SK-N-SH (cell line): ENCODE results near the gene ZNF20. TPM values are rescaled to one million over a fixed set of nuclear protein-coding genes. Genes with fewer than 3 reads are reported as not detected.

Experiments used
- CTCF ChIA-PET: fragments of 300-600, 350-600 bp; formaldehyde crosslinking; extraction: SDS; loops from one replicate; lab custom pipeline; 2021; lab: Yijun Ruan, JAX
- POLR2A ChIA-PET: fragments of 350-600 bp; sonication (Branson Sonifier 250); formaldehyde crosslinking; extraction: SDS; loops from one replicate; lab custom pipeline; 2020; ENCODE audit warnings: antibody characterized with exemption, inconsistent platforms; lab: Yijun Ruan, JAX
- DNase-seq: peaks from one replicate; pipeline ENCODE4 v3.0.0; 2012
- H2AFZ ChIP-seq: fragments of 200-600 bp; sonication (generic); 2 replicates; pipeline ENCODE4 v1.8.1; 2016; ENCODE audit warnings: antibody characterized with exemption, mild to moderate bottlenecking, low read depth
- H3F3A ChIP-seq: fragments of 200-600 bp; sonication (generic); replicated peaks from 2 replicates; pipeline ENCODE3; 2016; ENCODE audit warnings: antibody characterized with exemption, mild to moderate bottlenecking; ENCODE audit not compliant: insufficient read depth
- H3K27ac ChIP-seq, 2 experiments: fragments of 200-500 bp in 1 of 2; fragments of 200-600 bp in 1 of 2; sonication (Bioruptor generic) in 1 of 2; sonication (generic), shearing (Covaris generic) in 1 of 2; 2 replicates each; pipeline versions ENCODE4 v1.5.1 to v1.6.1; 2014 to 2016; ENCODE audit warnings: low read depth in 2 of 2, inconsistent platforms in 1 of 2, low read length in 1 of 2, mild to moderate bottlenecking in 1 of 2, mixed read lengths in 1 of 2
- H3K27me3 ChIP-seq: fragments of 200-600 bp; sonication (generic), shearing (Covaris generic); 2 replicates; pipeline ENCODE4 v1.6.1; 2016; ENCODE audit warnings: mixed run types; ENCODE audit not compliant: insufficient read depth
- H3K36me3 ChIP-seq, 2 experiments: fragments of 200-500 bp in 1 of 2; fragments of 200-600 bp in 1 of 2; sonication (Bioruptor generic) in 1 of 2; sonication (generic) in 1 of 2; replicated peaks in 1 of 2; 2 replicates each; pipeline versions ENCODE3 to v1.5.1; 2014 to 2016; ENCODE audit warnings: low read length in 1 of 2, mild to moderate bottlenecking in 1 of 2; ENCODE audit not compliant: insufficient read depth in 2 of 2, control insufficient read depth in 1 of 2
- H3K4me1 ChIP-seq, 2 experiments: fragments of 200-500 bp in 1 of 2; fragments of 200-600 bp in 1 of 2; sonication (Bioruptor generic) in 1 of 2; sonication (generic), shearing (Covaris generic) in 1 of 2; 2 replicates each; pipeline versions ENCODE4 v1.5.1 to v1.6.1; 2014 to 2016; ENCODE audit warnings: low read depth in 1 of 2, low read length in 1 of 2, mixed run types in 1 of 2; ENCODE audit not compliant: insufficient read depth in 2 of 2, control insufficient read depth in 1 of 2
- H3K4me2 ChIP-seq: fragments of 200-600 bp; sonication (generic), shearing (Covaris generic); 2 replicates; pipeline ENCODE4 v1.6.1; 2017; ENCODE audit warnings: mixed run types
- H3K4me3 ChIP-seq, 2 experiments: fragments of 200-500 bp in 1 of 2; fragments of 200-600 bp in 1 of 2; sonication (Bioruptor generic) in 1 of 2; sonication (generic), shearing (Covaris generic) in 1 of 2; 2 replicates each; pipeline versions ENCODE4 v1.5.1 to v1.8.1; 2014 to 2016; ENCODE audit warnings: low read depth in 2 of 2, inconsistent platforms in 1 of 2, low read length in 1 of 2, mild to moderate bottlenecking in 1 of 2, mixed read lengths in 1 of 2, moderate library complexity in 1 of 2
- H3K79me2 ChIP-seq: fragments of 200-600 bp; sonication (generic); 2 replicates; pipeline ENCODE4 v1.8.1; 2017; ENCODE audit warnings: mild to moderate bottlenecking; ENCODE audit not compliant: insufficient read depth
- H3K9ac ChIP-seq: fragments of 200-600 bp; sonication (generic); 2 replicates; pipeline ENCODE4 v1.6.1; 2017; ENCODE audit warnings: mixed run types
- H3K9me2 ChIP-seq: fragments of 200-600 bp; sonication (generic); 2 replicates; pipeline ENCODE4 v1.6.1; 2017; ENCODE audit warnings: mixed run types
- H3K9me3 ChIP-seq: fragments of 200-600 bp; sonication (generic); 2 replicates; pipeline ENCODE4 v1.6.1; 2017; ENCODE audit warnings: mixed run types, mild to moderate bottlenecking, moderate library complexity
- H4K20me1 ChIP-seq: fragments of 200-600 bp; sonication (generic); 2 replicates; pipeline ENCODE4 v1.6.1; 2017; ENCODE audit warnings: mild to moderate bottlenecking, mixed run types; ENCODE audit not compliant: insufficient read depth
- EP300 ChIP-seq, 2 experiments: IDR thresholded peaks; 2 replicates each; pipeline versions ENCODE4 v1.4.0 to v1.6.1; 2012; ENCODE audit warnings: borderline replicate concordance in 1 of 2, low read depth in 1 of 2, low read length in 1 of 2
- EZH2phosphoT487 ChIP-seq: fragments of 200-600 bp; sonication (generic); IDR thresholded peaks from 2 replicates; pipeline ENCODE4 v1.6.1; 2017; ENCODE audit warnings: low read depth, mixed run types, mild to moderate bottlenecking, antibody characterized with exemption, moderate library complexity, borderline replicate concordance
- GATA2 ChIP-seq: sonication (generic); formaldehyde crosslinking; IDR thresholded peaks from 2 replicates; pipeline ENCODE4 v1.5.0; 2020; ENCODE audit warnings: mild to moderate bottlenecking, missing genetic modification reagents
- NFIC ChIP-seq: IDR thresholded peaks from 2 replicates; pipeline ENCODE4 v1.4.0; 2012; ENCODE audit warnings: borderline replicate concordance
- POLR2AphosphoS5 ChIP-seq: IDR thresholded peaks from 2 replicates; pipeline ENCODE4 v1.6.1; 2012; ENCODE audit warnings: low read depth, low read length
- RAD21 ChIP-seq: IDR thresholded peaks from 2 replicates; pipeline ENCODE4 v1.6.1; 2012; ENCODE audit warnings: mild to moderate bottlenecking, low read length
- RCOR1 ChIP-seq: fragments of 150-350 bp; IDR thresholded peaks from 2 replicates; pipeline ENCODE4 v1.6.1; 2017; ENCODE audit warnings: antibody characterized with exemption, low read length
- RFX5 ChIP-seq: IDR thresholded peaks from 2 replicates; pipeline ENCODE4 v1.6.1; 2012; ENCODE audit warnings: mild to moderate bottlenecking, improper control_type of control experiment, low read length
- RXRA ChIP-seq: IDR thresholded peaks from 2 replicates; pipeline ENCODE4 v1.4.0; 2012; ENCODE audit warnings: low read depth, mild to moderate bottlenecking, borderline replicate concordance
- SMC3 ChIP-seq: IDR thresholded peaks from 2 replicates; pipeline ENCODE4 v1.6.1; 2012; ENCODE audit warnings: low read depth, low read length, improper control_type of control experiment
- YY1 ChIP-seq: IDR thresholded peaks from 2 replicates; pipeline ENCODE4 v1.4.0; 2012; ENCODE audit warnings: low read depth, mild to moderate bottlenecking
- WGBS: methylation state at CpG from one replicate; pipeline ENCODE4 v1.1.6; 2017; ENCODE audit warnings: low lambda C conversion rate; 5-methylcytosine and 5-hydroxymethylcytosine counted together
- polyA plus RNA-seq, 3 experiments: library from polyadenylated mRNA; depleted of rRNA; stranded (reverse); fragments of >200 nt; gene quantifications; 2 replicates each; pipeline ENCODE4 v1.2.3, GENCODE V29; 2012
- TF ChIP-seq, protein P1 (sequence below): fragments of 150-350 bp; IDR thresholded peaks from 2 replicates; pipeline ENCODE4 v1.6.1; 2016; ENCODE audit warnings: mild to moderate bottlenecking, low read depth, low read length
- TF ChIP-seq, protein P2 (sequence below): IDR thresholded peaks from 2 replicates; pipeline ENCODE4; 2012
- TF ChIP-seq, protein P3 (sequence below): IDR thresholded peaks from 2 replicates; pipeline ENCODE4 v1.6.1; 2012; ENCODE audit warnings: mild to moderate bottlenecking, low read depth, low read length, moderate library complexity
- TF ChIP-seq, protein P4 (sequence below): fragments of 200-600 bp; sonication (generic); IDR thresholded peaks from 2 replicates; pipeline ENCODE4 v1.6.1; 2017; ENCODE audit warnings: antibody characterized with exemption, mild to moderate bottlenecking, moderate library complexity

The ZNF20 gene
- polyA plus RNA-seq, 1 of the 3 experiments (the other 2 are of a cell fraction) = 1.8 TPM

DNA sequence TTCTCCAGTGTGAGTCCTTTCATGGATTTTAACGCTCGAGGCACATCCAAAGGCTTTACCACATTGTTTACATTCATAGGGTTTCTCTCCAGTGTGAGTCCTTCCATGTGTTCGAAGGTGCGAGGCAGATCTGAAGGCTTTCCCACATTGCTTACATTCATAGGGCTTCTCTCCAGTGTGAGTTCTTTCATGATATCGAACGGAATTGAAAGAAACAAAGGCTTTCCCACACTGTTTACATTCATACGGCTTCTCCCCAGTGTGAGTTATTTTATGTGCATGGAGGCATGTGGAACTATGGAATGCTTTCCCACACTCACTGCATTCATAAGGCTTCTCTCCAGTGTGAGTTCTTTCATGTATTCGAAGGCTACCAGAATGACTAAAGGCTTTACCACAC is 5.2 kb upstream of the ZNF20 start:
- TF ChIP-seq, protein P1, sequence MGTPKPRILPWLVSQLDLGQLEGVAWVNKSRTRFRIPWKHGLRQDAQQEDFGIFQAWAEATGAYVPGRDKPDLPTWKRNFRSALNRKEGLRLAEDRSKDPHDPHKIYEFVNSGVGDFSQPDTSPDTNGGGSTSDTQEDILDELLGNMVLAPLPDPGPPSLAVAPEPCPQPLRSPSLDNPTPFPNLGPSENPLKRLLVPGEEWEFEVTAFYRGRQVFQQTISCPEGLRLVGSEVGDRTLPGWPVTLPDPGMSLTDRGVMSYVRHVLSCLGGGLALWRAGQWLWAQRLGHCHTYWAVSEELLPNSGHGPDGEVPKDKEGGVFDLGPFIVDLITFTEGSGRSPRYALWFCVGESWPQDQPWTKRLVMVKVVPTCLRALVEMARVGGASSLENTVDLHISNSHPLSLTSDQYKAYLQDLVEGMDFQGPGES = no peak
- TF ChIP-seq YY1 (no peak), EP300 (IDR thresholded peaks at IDR 0.05; ENCODE audit: borderline replicate concordance in 1 of 2, low read depth in 1 of 2, low read length in 1 of 2) (no peak), SMC3 (no peak), RAD21 (no peak)
- TF ChIP-seq, protein P2, sequence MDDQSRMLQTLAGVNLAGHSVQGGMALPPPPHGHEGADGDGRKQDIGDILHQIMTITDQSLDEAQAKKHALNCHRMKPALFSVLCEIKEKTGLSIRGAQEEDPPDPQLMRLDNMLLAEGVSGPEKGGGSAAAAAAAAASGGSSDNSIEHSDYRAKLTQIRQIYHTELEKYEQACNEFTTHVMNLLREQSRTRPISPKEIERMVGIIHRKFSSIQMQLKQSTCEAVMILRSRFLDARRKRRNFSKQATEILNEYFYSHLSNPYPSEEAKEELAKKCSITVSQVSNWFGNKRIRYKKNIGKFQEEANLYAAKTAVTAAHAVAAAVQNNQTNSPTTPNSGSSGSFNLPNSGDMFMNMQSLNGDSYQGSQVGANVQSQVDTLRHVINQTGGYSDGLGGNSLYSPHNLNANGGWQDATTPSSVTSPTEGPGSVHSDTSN = no peak
- Histone ChIP-seq H2AFZ (no peak overlapping the region), H3F3A (peaks cover 22% of the 10 kb centered on the region), H3K9me3 (peaks cover 14% of the 10 kb centered on the region; the same call in 1 of the 2 replicates), H3K9ac (no peak overlapping the region), H3K9me2 (no peaks in the 10 kb centered on the region), H3K4me1 (peaks cover 0 to 7% of the 10 kb centered on the region in 2 experiments; a peak in 1 of 4 replicates), H3K27me3 (no peaks in the 10 kb centered on the region), H3K36me3 (peaks cover 21 to 74% of the 10 kb centered on the region in 2 experiments), H3K27ac (no peak overlapping the region), H4K20me1 (no peaks in the 10 kb centered on the region), H3K79me2 (peaks cover 27% of the 10 kb centered on the region; the same call in 1 of the 2 replicates), H3K4me2 (no peak overlapping the region), H3K4me3 (no peak overlapping the region; a peak in 1 of 4 replicates)
- ChIA-PET POLR2A (no interaction called here), CTCF (interaction anchor here (0.9 to 1.6 kb wide), 2 partner anchors 86 to 347 kb away, joined by 3 to 5 read pairs; partner anchors contain the start of gene ZNF491)
- DNase-seq = no peak
- WGBS = 88% methylated on average over 8 of the region's 8 CpGs

DNA sequence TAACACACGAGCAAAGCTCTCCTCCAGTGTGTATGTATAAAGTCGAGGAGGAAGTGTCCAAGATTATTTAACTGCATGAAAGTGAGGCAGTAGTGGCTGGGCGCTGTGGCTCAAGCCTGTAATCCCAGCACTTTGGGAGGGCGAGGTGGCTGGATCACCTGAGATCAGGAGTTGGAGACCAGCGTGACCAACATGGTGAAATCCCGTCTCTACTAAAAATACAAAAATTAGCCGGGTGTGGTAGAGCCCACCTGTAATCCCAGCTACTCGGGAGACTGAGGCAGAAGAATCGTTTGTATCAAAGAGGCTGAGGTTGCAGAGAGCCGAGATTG is 1.2 kb upstream of the ZNF20 start:
- no peak overlapping the region for H3K9ac ChIP-seq
- no peaks in the 10 kb centered on the region for H3K27me3 ChIP-seq
- 51% methylated on average over 10 of the region's 10 CpGs for WGBS
- no peaks in the 10 kb centered on the region for H3K9me2 ChIP-seq
- peaks cover 16 to 58% of the 10 kb centered on the region in 2 experiments for H3K36me3 ChIP-seq
- no peaks in the 10 kb centered on the region for H4K20me1 ChIP-seq
- TF ChIP-seq RXRA (no peak), POLR2AphosphoS5 (no peak), RFX5 (no peak), SMC3 (no peak), NFIC (no peak), RCOR1 (no peak), GATA2 (CRISPR knock-in tag) (no peak), EZH2phosphoT487 (no peak)
- TF ChIP-seq, protein P2 = no peak
- TF ChIP-seq, protein P3, sequence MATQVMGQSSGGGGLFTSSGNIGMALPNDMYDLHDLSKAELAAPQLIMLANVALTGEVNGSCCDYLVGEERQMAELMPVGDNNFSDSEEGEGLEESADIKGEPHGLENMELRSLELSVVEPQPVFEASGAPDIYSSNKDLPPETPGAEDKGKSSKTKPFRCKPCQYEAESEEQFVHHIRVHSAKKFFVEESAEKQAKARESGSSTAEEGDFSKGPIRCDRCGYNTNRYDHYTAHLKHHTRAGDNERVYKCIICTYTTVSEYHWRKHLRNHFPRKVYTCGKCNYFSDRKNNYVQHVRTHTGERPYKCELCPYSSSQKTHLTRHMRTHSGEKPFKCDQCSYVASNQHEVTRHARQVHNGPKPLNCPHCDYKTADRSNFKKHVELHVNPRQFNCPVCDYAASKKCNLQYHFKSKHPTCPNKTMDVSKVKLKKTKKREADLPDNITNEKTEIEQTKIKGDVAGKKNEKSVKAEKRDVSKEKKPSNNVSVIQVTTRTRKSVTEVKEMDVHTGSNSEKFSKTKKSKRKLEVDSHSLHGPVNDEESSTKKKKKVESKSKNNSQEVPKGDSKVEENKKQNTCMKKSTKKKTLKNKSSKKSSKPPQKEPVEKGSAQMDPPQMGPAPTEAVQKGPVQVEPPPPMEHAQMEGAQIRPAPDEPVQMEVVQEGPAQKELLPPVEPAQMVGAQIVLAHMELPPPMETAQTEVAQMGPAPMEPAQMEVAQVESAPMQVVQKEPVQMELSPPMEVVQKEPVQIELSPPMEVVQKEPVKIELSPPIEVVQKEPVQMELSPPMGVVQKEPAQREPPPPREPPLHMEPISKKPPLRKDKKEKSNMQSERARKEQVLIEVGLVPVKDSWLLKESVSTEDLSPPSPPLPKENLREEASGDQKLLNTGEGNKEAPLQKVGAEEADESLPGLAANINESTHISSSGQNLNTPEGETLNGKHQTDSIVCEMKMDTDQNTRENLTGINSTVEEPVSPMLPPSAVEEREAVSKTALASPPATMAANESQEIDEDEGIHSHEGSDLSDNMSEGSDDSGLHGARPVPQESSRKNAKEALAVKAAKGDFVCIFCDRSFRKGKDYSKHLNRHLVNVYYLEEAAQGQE = no peak
- TF ChIP-seq, protein P1 = no peak
- TF ChIP-seq, protein P4, sequence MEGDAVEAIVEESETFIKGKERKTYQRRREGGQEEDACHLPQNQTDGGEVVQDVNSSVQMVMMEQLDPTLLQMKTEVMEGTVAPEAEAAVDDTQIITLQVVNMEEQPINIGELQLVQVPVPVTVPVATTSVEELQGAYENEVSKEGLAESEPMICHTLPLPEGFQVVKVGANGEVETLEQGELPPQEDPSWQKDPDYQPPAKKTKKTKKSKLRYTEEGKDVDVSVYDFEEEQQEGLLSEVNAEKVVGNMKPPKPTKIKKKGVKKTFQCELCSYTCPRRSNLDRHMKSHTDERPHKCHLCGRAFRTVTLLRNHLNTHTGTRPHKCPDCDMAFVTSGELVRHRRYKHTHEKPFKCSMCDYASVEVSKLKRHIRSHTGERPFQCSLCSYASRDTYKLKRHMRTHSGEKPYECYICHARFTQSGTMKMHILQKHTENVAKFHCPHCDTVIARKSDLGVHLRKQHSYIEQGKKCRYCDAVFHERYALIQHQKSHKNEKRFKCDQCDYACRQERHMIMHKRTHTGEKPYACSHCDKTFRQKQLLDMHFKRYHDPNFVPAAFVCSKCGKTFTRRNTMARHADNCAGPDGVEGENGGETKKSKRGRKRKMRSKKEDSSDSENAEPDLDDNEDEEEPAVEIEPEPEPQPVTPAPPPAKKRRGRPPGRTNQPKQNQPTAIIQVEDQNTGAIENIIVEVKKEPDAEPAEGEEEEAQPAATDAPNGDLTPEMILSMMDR = no peak; the same call in 1 of the 2 replicates
- peaks cover 22% of the 10 kb centered on the region for H3F3A ChIP-seq
- peak overlapping the region in 1 of 2 experiments; percentile 99; a peak in 1 of 4 replicates for H3K4me3 ChIP-seq
- peaks cover 36% of the 10 kb centered on the region for H3K79me2 ChIP-seq
- DNase-seq = no peak
- no peak overlapping the region for H3K27ac ChIP-seq
- H3K9me3 ChIP-seq = peaks cover 10% of the 10 kb centered on the region; the same call in 1 of the 2 replicates
- ChIA-PET CTCF (interaction anchor here (0.6 to 3.4 kb wide), 37 partner anchors 9 to 344 kb away, joined by 3 to 78 read pairs (median 8); partner anchors contain the start of genes ZNF433, ZNF443, ZNF491 and ZNF625), POLR2A (interaction anchor here (1.4 to 1.6 kb wide), 2 partner anchors 82 to 299 kb away, joined by 4 to 12 read pairs; partner anchors contain the start of gene ZNF443)
- H3K4me2 ChIP-seq = no peak overlapping the region
- H2AFZ ChIP-seq = no peak overlapping the region
- H3K4me1 ChIP-seq = peaks cover 0 to 8% of the 10 kb centered on the region in 2 experiments; a peak in 1 of 4 replicates
